8988T (cell line): ENCODE measurements around the gene INPP4A.

Source experiments
- DNase-seq: peaks from one replicate; pipeline ENCODE4 v3.0.0; 2011

INPP4A gene

GRCh38 chr2:98604547-98604946 lies 159.9 kb downstream of the INPP4A start:
- DNase-seq, result no peak

- DNase-seq, result no peak
These were observed 160.4 kb downstream of the INPP4A start for GRCh38 chr2:98605076-98605475.

- DNase-seq, result no peak
These were observed 161.8 kb downstream of the INPP4A start for GRCh38 chr2:98606431-98606830.

GRCh38 chr2:98607104-98607503 lies 162.4 kb downstream of the INPP4A start:
- no peak for DNase-seq

- DNase-seq, result no peak
These were observed 163.1 kb downstream of the INPP4A start for GRCh38 chr2:98607741-98608115.

- peak; percentile 92 for DNase-seq
These were observed 163.7 kb downstream of the INPP4A start, which contains the start of the genes COA5 and UNC50 for GRCh38 chr2:98608116-98608961. Gene COA5, minus strand, starts transcription at chr2:98608512. Its CDS starts 107 bp downstream, at chr2:98608405. Gene UNC50, plus strand, starts transcription at chr2:98608589. Its CDS starts 1,171 bp downstream, at chr2:98609760.

- DNase-seq, result no peak
These were observed 164.4 kb downstream of the INPP4A start for GRCh38 chr2:98608962-98609604.

- no peak for DNase-seq
These were observed 169.5 kb downstream of the INPP4A start for GRCh38 chr2:98614024-98614739.

- DNase-seq, result no peak
These were observed 170.8 kb downstream of the INPP4A start for GRCh38 chr2:98615481-98615880.

- no peak for DNase-seq
These were observed 172.5 kb downstream of the INPP4A start for GRCh38 chr2:98617149-98617548.

GRCh38 chr2:98623657-98624056 lies 179.0 kb downstream of the INPP4A start:
- DNase-seq, result no peak

- no peak for DNase-seq
These were observed 187.7 kb downstream of the INPP4A start for GRCh38 chr2:98632351-98632750.

- no peak for DNase-seq
These were observed 189.9 kb downstream of the INPP4A start for GRCh38 chr2:98634406-98635092.

GRCh38 chr2:98637401-98638147 lies 192.9 kb downstream of the INPP4A start:
- DNase-seq, result no peak

- no peak for DNase-seq
These were observed 198.9 kb downstream of the INPP4A start for GRCh38 chr2:98643496-98644100.
